22Rv1 (cell line): ENCODE data around the gene BOC.

Experiments
- ZFX ChIP-seq: fragments of 450-650 bp; IDR thresholded peaks from 2 replicates; pipeline ENCODE4 v1.6.1; 2017; ENCODE audit warnings: antibody characterized with exemption, borderline replicate concordance
- TF ChIP-seq, protein P1 (sequence below): fragments of 450-650 bp; IDR thresholded peaks from 2 replicates; pipeline ENCODE4 v1.5.1; 2017; ENCODE audit warnings: mild to moderate bottlenecking

GRCh38 chr3:113228498-113229286 lies 17.3 kb downstream of the BOC start:
- TF ChIP-seq, protein P1, sequence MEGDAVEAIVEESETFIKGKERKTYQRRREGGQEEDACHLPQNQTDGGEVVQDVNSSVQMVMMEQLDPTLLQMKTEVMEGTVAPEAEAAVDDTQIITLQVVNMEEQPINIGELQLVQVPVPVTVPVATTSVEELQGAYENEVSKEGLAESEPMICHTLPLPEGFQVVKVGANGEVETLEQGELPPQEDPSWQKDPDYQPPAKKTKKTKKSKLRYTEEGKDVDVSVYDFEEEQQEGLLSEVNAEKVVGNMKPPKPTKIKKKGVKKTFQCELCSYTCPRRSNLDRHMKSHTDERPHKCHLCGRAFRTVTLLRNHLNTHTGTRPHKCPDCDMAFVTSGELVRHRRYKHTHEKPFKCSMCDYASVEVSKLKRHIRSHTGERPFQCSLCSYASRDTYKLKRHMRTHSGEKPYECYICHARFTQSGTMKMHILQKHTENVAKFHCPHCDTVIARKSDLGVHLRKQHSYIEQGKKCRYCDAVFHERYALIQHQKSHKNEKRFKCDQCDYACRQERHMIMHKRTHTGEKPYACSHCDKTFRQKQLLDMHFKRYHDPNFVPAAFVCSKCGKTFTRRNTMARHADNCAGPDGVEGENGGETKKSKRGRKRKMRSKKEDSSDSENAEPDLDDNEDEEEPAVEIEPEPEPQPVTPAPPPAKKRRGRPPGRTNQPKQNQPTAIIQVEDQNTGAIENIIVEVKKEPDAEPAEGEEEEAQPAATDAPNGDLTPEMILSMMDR: no peak
- no peak for TF ChIP-seq ZFX
